GM11168 (cell line): Measurements from ENCODE around the gene SLC51A.
"Not testable (repeated sequence)": the region's sequence is repeated elsewhere in the genome, so short reads cannot be mapped to it uniquely, and the experiment has no call there.

Experiments
- in situ Hi-C: fragments of 300-500 bp; cut with MboI; formaldehyde crosslinking; loops from one replicate; pipeline ENCODE4 v1.12.0; 2022; ENCODE audit warnings: low sequenced_read_pairs; ENCODE audit not compliant: unreplicated experiment

Gene SLC51A

GRCh38 chr3:196232882-196233251 lies 16.5 kb downstream of the SLC51A start:
- in situ Hi-C loops, result no loop called here

- in situ Hi-C loops, result no loop called here
Observed at GRCh38 chr3:196235452-196236122, 19.3 kb downstream of the SLC51A start.

- in situ Hi-C loops, result no loop called here
Observed at GRCh38 chr3:196236223-196236622, 19.9 kb downstream of the SLC51A start.

DNA sequence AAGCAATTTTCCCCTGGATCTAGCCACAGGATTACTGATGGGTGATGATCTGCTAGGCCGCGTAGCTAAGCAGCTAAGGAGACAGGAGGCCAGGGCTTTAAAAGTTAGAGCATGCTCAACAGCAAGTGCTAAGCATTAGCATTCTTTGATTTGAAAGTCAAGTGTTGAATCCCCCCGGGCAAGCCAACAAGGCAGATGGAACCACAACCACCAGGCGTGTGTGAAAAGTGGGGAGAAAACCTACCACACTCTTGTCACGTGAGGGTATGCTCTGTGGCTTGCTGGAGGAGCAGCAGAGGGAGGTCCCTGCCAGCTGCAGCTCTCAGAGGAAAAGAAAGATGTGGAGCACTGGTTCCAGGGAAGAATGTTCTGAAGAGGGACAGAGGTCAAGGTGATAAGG lies 20.9 kb downstream of the SLC51A start:
- in situ Hi-C loops, result no loop called here

DNA sequence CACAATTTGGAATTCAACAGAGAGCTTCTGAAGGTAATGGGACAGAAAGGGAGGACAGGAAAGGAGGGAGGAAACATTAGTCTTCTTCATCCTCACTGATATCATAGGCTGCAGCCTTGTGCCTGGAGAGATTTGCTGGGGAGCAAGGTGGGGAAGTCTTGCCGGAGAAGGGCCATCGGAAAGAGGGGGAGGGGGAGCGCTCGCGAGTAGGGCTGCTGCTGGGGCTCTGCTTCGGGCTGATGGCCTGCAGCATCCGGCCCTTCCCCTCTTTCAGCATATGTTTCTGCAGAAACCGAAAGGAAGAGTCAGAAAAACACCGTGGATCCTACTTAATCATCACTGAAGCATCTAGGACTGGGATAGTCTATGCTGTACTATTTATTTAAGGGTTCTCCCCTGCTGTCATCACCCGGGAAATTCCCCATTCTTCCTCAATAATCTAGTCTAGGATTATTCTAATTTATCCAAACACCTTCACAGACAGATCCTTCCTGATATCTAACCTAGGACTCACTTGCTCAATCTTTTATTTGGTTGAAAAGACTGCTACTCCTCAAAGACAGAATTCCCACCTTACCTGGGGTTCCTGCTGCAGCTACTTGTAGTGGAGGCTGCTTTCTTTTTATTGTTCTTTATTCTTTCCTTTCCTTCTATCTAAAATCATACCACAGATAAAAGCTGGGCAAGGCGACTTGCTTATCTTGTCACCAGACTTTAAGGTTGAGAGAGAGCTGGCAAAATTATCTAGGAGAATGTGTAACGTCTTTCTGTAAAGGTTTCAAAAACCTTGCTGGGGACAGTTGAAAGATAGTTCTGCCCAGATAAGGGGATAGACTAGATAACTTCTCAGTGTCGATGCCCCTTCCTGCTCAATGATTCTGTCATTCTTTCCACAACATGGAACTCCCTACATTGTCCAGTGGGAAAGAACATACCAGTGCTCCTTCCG lies 22.6 kb downstream of the SLC51A start:
- in situ Hi-C loops, result no loop called here

- in situ Hi-C loops, result no loop called here
Observed at GRCh38 chr3:196240424-196240823, 24.1 kb downstream of the SLC51A start.

GRCh38 chr3:196241704-196242103 lies 25.4 kb downstream of the SLC51A start:
- in situ Hi-C loops, result no loop called here

DNA sequence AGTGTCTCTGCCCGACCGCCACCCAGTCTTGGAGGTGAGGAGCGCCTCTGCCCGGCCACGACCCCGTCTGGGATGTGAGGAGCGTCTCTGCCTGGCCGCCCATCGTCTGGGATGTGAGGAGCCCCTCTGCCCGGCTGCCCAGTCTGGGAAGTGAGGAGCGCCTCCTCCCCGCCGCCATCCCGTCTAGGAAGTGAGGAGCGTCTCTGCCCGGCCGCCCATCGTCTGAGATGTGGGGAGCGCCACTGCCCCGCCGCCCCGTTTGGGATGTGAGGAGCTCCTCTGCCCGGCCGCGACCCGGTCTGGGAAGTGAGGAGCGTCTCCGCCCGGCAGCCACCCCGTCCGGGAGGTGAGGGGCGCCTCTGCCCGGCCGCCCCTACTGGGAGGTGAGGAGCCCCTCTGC lies 27.8 kb downstream of the SLC51A start:
- in situ Hi-C loops, result not testable (repeated sequence)

DNA sequence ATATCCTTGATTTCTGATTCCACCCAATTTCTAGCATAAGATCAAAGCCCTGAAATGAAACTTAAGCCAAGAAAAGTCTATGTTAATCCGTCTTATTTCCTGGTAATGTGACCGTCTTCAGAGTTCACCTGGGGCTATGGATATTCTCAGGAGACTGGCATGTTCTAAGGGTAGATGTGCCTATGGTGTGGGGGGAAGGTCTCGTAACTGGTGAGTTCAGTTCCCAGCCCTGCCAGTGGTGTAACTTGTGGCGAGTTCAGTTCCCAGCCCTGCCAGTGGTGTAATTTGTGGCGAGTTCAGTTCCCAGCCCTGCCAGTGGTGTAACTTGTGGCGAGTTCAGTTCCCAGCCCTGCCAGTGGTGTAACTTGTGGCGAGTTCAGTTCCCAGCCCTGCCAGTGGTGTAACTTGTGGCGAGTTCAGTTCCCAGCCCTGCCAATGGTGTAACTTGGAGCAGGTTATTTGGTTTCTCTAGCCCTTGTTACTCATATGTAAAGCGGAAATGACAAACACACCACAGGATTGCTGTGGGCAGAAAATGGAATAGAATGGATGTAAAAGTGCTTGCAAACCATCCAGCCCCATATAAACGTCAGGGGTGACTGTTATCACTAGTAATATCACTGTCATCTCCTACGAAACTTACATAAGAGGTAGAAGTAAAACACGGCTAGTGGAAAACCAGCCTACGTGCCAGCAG lies 30.4 kb downstream of the SLC51A start:
- in situ Hi-C loops, result no loop called here

DNA sequence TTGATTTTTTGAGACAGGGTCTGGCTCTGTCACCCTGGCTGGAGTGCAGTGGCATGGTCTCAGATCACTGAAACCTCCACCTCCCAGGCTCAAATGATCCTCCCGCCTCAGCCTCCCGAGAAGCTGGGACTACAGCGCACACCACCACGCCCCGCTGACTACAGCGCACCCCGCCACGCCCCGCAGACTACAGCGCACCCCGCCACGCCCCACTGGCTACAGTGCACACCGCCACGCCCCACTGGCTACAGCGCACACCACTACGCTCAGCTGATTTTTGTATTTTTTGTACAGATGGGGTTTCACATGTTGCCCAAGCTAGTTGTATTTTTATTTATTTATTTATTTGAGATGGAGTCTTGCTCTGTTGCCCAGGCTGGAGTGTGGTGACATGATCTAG lies 35.6 kb downstream of the SLC51A start:
- in situ Hi-C loops, result loop anchor here (10.0 kb wide), 1 partner anchor 203 kb away; no protein-coding TSS in a partner anchor

GRCh38 chr3:196254376-196255283 lies 38.3 kb downstream of the SLC51A start:
- in situ Hi-C loops, result loop anchor here (10.0 kb wide), 1 partner anchor 200 kb away; no protein-coding TSS in a partner anchor

GRCh38 chr3:196255776-196256175 lies 39.4 kb downstream of the SLC51A start:
- in situ Hi-C loops, result loop anchor here (10.0 kb wide), 1 partner anchor 199 kb away; no protein-coding TSS in a partner anchor

GRCh38 chr3:196260784-196261183 lies 44.5 kb downstream of the SLC51A start:
- in situ Hi-C loops, result no loop called here

DNA sequence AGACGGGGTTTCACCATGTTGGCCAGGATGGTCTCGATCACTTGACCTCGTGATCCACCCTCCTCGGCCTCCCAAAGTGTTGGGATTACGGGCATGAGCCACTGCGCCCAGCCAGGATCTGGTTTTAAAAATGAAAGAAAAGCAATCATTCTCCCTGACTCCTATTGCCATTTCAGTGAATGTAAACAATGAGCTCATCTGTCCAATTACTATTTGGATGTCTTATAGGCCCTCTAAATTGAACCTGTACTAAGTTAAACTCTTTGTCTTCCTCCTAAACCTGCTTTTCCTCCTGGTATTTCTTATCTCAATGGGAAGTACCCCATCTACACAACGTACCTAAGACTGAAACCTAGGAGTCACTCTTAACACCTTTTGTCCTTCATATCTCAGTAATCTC lies 47.5 kb downstream of the SLC51A start:
- in situ Hi-C loops, result no loop called here

- in situ Hi-C loops, result no loop called here
Observed at GRCh38 chr3:196268284-196269163, 52.2 kb downstream of the SLC51A start.

GRCh38 chr3:196270499-196270898 lies 54.2 kb downstream of the SLC51A start:
- in situ Hi-C loops, result no loop called here

- in situ Hi-C loops, result no loop called here
Observed at GRCh38 chr3:196272826-196273225, 56.5 kb downstream of the SLC51A start.

DNA sequence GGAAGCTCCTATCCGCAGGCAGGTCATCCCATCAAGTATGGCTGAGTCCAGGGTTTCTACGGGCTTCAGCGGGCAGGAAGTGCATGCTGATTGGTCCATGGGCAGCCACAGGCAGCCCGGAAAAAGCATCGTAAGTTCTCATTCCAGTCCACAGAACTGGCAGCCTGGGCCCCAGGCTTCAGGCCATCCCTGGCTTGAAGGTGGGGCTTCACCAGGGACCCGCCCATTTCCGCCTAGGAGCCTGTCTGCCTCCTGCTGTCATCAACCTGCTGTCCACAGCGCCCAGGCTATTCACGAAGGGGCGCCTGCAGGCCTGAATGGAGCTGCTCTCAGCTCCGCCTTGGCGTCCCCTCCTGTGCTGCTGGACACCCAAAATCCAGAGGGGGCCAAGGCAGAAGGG lies 57.3 kb downstream of the SLC51A start:
- in situ Hi-C loops, result no loop called here

DNA sequence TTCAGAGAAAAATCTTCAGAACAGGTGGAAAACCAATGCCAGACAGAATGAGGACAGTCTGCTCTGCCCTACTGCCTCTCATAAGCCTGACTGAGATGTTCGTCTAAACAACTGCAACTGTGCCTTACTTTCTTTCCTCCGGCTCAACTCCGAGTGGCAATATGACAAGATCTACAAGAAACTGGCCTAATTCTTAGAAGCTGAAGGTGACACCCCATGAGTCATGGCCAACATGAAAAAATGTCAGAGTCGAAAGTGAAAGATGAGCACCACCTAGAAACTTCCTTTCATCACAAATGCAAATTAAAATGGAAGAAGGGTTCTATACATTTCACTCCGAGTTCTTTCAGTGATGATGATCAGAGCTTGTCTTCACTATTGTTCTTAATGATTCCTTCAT lies 58.3 kb downstream of the SLC51A start:
- in situ Hi-C loops, result no loop called here
